GM18907 (cell line): ENCODE measurements around the gene PAX4.
"Not testable (repeated sequence)": the region's sequence is repeated elsewhere in the genome, so short reads cannot be mapped to it uniquely, and the experiment has no call there.

Experiments
- ATAC-seq: cut with Tn5 transposase; IDR thresholded peaks from one replicate; pipeline ENCODE4 v1.9.1; 2021; ENCODE audit warnings: mild to moderate bottlenecking, moderate library complexity; ENCODE audit not compliant: unreplicated experiment

PAX4 gene

GRCh38 chr7:127588019-127588696 lies 29.8 kb downstream of the PAX4 start, which contains the start of gene ARF5:
ARF5 (plus strand) TSS chr7:127588411; CDS start chr7:127588499, 88 bp downstream.
- peak; percentile 80 for ATAC-seq

DNA sequence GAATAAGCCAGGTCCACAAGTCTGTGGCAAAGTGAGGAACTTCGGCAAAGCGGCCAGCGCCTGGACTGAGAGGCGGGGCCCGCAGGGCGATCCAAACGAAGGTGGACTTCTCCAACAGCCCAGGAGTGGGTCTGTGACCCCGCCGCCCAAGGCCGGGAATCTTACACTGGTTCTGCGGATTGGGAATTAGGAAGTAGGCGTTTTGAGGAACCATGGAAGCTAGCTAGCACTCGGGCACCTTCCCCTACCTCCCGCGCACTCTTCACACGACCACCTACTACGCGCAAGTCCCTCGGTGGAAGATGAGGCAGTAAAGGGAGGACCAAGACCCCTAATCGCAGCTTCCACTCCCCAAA lies 30.3 kb downstream of the PAX4 start:
- no peak for ATAC-seq

DNA sequence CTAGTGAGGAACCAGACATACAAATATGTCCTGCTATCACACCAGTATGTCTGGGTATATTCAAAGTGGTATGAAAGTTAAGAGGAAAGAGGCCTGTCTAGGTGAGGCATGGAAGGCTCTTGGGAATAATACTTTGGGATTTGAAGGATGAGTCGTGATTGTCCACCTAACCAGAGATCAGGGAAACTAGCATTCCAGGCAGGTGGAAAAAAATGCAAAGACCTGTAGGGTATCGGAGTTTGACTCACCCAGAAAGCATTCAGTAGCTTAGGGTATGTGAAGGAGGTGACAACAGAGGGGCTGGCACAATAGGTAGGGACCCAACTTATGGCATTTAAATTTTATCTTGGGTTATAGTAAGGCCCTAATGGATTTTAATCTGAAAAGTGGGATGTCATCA lies 31.6 kb downstream of the PAX4 start:
- no peak for ATAC-seq

DNA sequence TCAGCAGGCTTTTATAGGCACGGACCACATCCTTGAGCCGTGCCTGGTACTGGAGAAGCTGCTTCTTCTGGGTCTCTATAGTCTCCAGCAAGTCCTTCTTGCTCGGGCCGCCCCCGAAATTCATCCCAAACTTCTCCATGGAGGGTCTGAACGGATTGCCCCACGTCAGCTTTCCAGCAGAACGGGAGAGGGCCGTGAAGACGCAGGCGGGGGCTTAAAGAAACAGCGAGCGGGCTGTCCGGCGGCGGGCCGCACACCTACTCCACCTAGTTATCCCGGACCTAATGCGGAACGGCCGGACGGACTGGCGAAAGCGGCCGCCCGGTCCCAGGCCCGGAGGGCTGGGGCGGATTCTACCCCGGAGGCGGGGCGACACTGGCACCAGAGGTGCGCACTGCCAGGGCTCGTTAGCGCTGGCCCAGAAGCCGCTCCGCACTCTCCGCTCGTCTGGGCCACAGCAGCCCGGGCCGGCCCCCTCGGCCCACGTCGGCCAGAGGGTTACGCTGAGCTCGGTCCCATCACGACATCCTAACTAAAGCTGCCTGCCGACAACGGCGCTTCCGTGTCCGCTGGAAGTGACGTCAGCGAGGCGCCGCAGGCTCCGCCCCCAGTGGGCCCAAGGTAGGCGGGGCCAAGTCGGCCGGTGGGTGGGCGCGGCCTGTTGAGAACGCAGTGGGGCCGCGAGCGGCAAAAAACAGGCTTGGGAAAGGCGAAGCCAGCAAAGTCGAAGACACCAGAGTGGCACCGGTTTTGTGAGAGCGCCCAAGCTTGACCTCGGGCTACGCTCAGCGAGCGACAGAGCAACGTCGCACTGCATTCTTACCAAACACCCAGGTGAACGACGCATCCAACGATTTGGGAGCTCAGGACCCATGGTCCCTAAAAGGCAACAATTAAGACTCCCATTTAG lies 32.6 kb downstream of the PAX4 start, which contains the start of gene GCC1:
Gene GCC1, minus strand, starts transcription at position 553 of the 910 bp plus-strand sequence. Its CDS starts 414 bp downstream, at position 139.
- peak; percentile 88 for ATAC-seq

DNA sequence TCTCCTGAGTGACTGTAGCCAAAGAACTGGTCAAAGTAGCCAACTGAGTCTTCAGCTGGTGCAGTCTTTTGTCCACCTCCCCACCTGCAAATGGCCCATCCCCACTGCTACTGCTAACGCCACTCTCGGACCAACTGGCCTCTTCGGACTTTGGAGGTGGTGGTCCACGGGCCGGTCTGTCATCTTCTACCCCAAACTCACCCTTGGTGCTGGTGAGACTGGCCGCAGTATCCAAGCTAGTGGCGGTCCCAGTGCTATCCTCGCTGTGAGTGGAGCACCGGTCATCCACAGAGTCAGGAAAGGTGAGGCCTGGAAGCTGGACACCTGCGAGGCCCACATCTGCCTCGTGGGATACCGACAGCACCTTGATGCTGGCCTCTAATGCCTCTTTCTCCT lies 33.3 kb downstream of the PAX4 start:
- no peak for ATAC-seq

DNA sequence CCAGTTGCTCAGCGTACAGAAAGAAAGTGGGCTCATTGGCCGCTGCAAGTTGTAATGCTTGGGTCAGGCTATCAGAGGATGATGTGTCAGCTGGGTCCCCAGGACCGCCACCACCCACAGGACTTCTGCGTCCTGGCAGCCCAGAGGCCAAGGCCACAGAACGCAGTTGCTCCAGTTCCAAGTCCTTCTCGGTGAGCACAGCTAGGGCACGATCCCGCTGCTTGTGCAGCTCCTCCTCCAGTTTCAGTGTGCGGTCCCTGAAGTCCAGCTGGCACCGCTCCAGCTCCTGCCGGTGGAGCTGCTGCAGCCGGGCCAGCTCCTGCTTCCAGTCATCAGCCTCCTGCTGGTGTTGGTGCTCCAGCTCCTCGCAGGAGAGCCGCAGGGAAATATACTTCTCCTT lies 35.6 kb downstream of the PAX4 start:
- ATAC-seq: no peak

DNA sequence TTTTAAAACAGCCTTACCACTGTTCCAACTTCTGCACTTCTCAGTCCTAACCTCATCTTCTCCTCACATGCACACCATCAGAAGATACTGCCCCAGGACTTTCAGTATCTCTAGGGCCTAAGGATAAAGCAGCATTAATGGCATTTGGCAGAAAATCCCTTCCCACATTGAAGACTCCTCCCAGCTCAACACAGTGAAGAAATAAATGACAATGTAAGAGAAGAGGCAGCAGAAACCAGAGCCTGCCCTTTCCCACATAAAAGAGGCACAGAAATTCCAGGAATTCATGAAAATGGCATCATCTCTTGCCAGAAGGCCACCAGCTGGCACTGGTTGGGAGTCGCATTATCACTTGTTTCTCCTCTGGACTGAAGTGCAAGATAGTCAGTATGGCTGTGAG lies 36.2 kb downstream of the PAX4 start:
- ATAC-seq: no peak

DNA sequence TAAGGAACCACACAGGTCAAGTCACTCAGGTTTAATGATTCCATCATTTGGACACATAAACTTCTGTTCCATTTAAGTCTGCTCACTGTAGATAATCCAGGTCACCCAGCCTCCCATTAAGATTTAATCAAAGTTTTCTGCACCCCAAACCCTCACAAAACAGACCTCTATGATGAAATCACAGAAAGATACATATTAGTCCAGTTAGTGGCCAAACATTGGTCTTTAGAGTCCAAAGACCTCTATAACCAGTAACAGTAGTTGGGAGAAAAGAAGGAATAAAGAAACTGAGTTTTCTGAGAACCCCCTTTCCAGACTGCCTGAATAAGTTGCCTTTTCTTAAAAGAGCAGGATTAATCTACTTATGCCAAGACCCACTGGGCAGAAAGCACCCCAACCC lies 37.3 kb downstream of the PAX4 start:
- no peak for ATAC-seq

GRCh38 chr7:127578711-127579275 lies 39.1 kb downstream of the PAX4 start:
- no peak for ATAC-seq

- ATAC-seq: no peak
These were observed 39.8 kb downstream of the PAX4 start for GRCh38 chr7:127578036-127578684.

GRCh38 chr7:127571741-127572505 lies 46.0 kb downstream of the PAX4 start:
- ATAC-seq: no peak

- not testable (repeated sequence) for ATAC-seq
These were observed 49.9 kb downstream of the PAX4 start for GRCh38 chr7:127568034-127568433.

- no peak for ATAC-seq
These were observed 51.7 kb downstream of the PAX4 start for GRCh38 chr7:127566242-127566641.
